K562 (cell line): ENCODE data around the gene ZBTB38. TPM values are rescaled to one million over a fixed set of nuclear protein-coding genes. Genes with fewer than 3 reads are reported as not detected.

Source experiments
- ATAC-seq: fragments of 200-7000 bp; cut with Tn5 transposase; 3 replicates; pipeline ENCODE4 v1.9.1; 2020; ENCODE audit warnings: moderate library complexity
- BruUV-seq: library from RNA; stranded (reverse); fragments of 400-500 nt; replicated peaks from 2 replicates; lab custom pipeline; 2021; lab: Mats Ljungman, UMichigan
- CTCF ChIA-PET: fragments of 300-600 bp; formaldehyde crosslinking; extraction: SDS; loops from one replicate; lab custom pipeline; 2021; ENCODE audit warnings: low intra/inter-chr PET ratio; lab: Yijun Ruan, JAX
- POLR2A ChIA-PET: fragments of 300-600, 350-650 bp; sonication (Branson Sonifier 250); formaldehyde crosslinking; extraction: SDS; loops from one replicate; lab custom pipeline; 2021; ENCODE audit warnings: antibody characterized with exemption, inconsistent platforms; lab: Yijun Ruan, JAX
- DNase-seq, 4 experiments: peaks; one replicate each; pipeline versions ENCODE4 v3.0.0 to v3.0.0-alpha.2; 2011 to 2018; ENCODE audit warnings: low spot score in 3 of 4, mixed read lengths in 3 of 4; ENCODE audit errors: extremely low read depth in 1 of 4
- FAIRE-seq: peaks from 2 replicates; lab custom pipeline; 2011; peaks lifted over from hg19 to GRCh38; lab: Jason Lieb, UNC
- H2AFZ ChIP-seq: 2 replicates; pipeline ENCODE4 v1.6.0; 2011; ENCODE audit warnings: low read depth, low read length, control low read depth, inconsistent platforms
- H3K27ac ChIP-seq: fragments of 200-600 bp; 3 replicates; pipeline ENCODE4 v1.8.0; 2011; ENCODE audit warnings: low read depth, mild to moderate bottlenecking, control low read depth, inconsistent platforms, low read length, moderate library complexity, mixed read lengths; ENCODE audit errors: extremely low read depth
- H3K27me3 ChIP-seq, 2 experiments: fragments of 300-600 bp in 1 of 2; 2 replicates in 1 of 2; 3 replicates in 1 of 2; pipeline versions ENCODE4 v1.6.0 to v1.8.0; 2011; ENCODE audit warnings: inconsistent platforms in 2 of 2, low read length in 2 of 2, mild to moderate bottlenecking in 1 of 2, mixed read lengths in 1 of 2, moderate library complexity in 1 of 2; ENCODE audit not compliant: control insufficient read depth in 2 of 2, insufficient read depth in 2 of 2
- H3K36me3 ChIP-seq: fragments of 300-600 bp; 3 replicates; pipeline ENCODE4 v1.8.0; 2011; ENCODE audit warnings: mild to moderate bottlenecking, low read length, inconsistent platforms; ENCODE audit not compliant: control insufficient read depth, insufficient read depth
- H3K4me1 ChIP-seq, 2 experiments: fragments of 200-600 bp in 1 of 2; replicated peaks in 1 of 2; 2 replicates in 1 of 2; 3 replicates in 1 of 2; pipeline versions ENCODE4 v1.5.1 to v1.8.0; 2011; ENCODE audit warnings: inconsistent platforms in 2 of 2, low read length in 2 of 2, mild to moderate bottlenecking in 1 of 2, mixed read lengths in 1 of 2, moderate library complexity in 1 of 2; ENCODE audit not compliant: control insufficient read depth in 2 of 2, insufficient read depth in 2 of 2
- H3K4me2 ChIP-seq: 2 replicates; pipeline ENCODE4 v1.6.1; 2011; ENCODE audit warnings: low read length, control low read depth, inconsistent platforms, mixed read lengths; ENCODE audit not compliant: insufficient read depth
- H3K4me3 ChIP-seq: fragments of 200-600 bp; sonication (generic), shearing (Covaris generic); 2 replicates; pipeline ENCODE4 v1.5.1; 2016; ENCODE audit warnings: control low read depth, inconsistent platforms
- H3K79me2 ChIP-seq: fragments of 200-600 bp; 3 replicates; pipeline ENCODE4 v1.8.0; 2011; ENCODE audit warnings: low read length, inconsistent platforms; ENCODE audit not compliant: control insufficient read depth, insufficient read depth
- H3K9ac ChIP-seq, 2 experiments: 2 replicates each; pipeline versions ENCODE4 v1.6.0 to v1.6.1; 2011; ENCODE audit warnings: low read depth in 2 of 2, low read length in 2 of 2, control low read depth in 1 of 2, inconsistent platforms in 1 of 2, mild to moderate bottlenecking in 1 of 2, mixed read lengths in 1 of 2; ENCODE audit not compliant: insufficient read depth in 1 of 2
- H3K9me1 ChIP-seq: one replicate; pipeline ENCODE4 v1.6.0; 2011; ENCODE audit warnings: inconsistent platforms, mild to moderate bottlenecking, low read length, moderate library complexity; ENCODE audit not compliant: control insufficient read depth, insufficient read depth
- H3K9me3 ChIP-seq: replicated peaks from 2 replicates; pipeline ENCODE4 v1.5.1; 2011; ENCODE audit warnings: low read depth, low read length, inconsistent platforms; ENCODE audit not compliant: control insufficient read depth, insufficient read depth
- H4K20me1 ChIP-seq: replicated peaks from 2 replicates; pipeline ENCODE4 v1.6.1; 2011; ENCODE audit warnings: low read length, inconsistent platforms, mixed read lengths; ENCODE audit not compliant: control insufficient read depth, insufficient read depth
- MCM5 ChIP-seq: fragments of 450-650 bp; IDR thresholded peaks from 2 replicates; pipeline ENCODE4 v1.6.1; 2016; ENCODE audit warnings: low read depth
- OTX1 ChIP-seq: fragments of 450-650 bp; formaldehyde crosslinking; IDR thresholded peaks from 2 replicates; pipeline ENCODE4 v1.4.0; 2022; ENCODE audit warnings: mild to moderate bottlenecking
- SMAD2 ChIP-seq: fragments of 150-350 bp; IDR thresholded peaks from 2 replicates; pipeline ENCODE4 v1.6.1; 2014; ENCODE audit warnings: low read depth, mild to moderate bottlenecking, low read length
- ZNF696 ChIP-seq: fragments of 250-450 bp; sonication (Bioruptor Pico); conservative IDR thresholded peaks from 2 replicates; pipeline ENCODE4 v1.4.0; 2020; ENCODE audit warnings: mild to moderate bottlenecking, moderate library complexity
- ZNF76 ChIP-seq: fragments of 250-450 bp; sonication (Bioruptor Pico); IDR thresholded peaks from 2 replicates; pipeline ENCODE4 v1.4.0; 2020; ENCODE audit warnings: mild to moderate bottlenecking, moderate library complexity, borderline replicate concordance
- WGBS: fragments of 100-300 bp; shearing (Covaris generic); methylation state at CpG from one replicate; pipeline ENCODE4 v1.1.6; 2016; ENCODE audit warnings: low coverage, mixed read lengths; ENCODE audit not compliant: insufficient coverage; ENCODE audit errors: missing lambda C conversion rate; 5-methylcytosine and 5-hydroxymethylcytosine counted together
- in situ Hi-C: fragments of 300-500 bp; cut with MboI; formaldehyde crosslinking; loops from 4 replicates; pipeline ENCODE4 v1.15.0; 2018; ENCODE audit warnings: inconsistent platforms, mixed read lengths
- intact Hi-C: fragments of 100-400 bp; cut with micrococcal nuclease; formaldehyde crosslinking; loops from 2 replicates; pipeline ENCODE4 v1.14.2; 2022
- polyA plus RNA-seq, 8 experiments: library from polyadenylated mRNA; depleted of rRNA in 4 of 8; stranded (reverse) in 5 of 8; unstranded in 3 of 8; fragments of >200 nt; fragmentation: Nextera tagmentation in 2 of 8; fragmentation: Illumina TruSeq in 1 of 8; extraction: Ambion mirVana in 2 of 8; extraction: Trizol in 1 of 8; gene quantifications; 2 replicates each; pipeline versions ENCODE4 v1.2.1 to v1.2.3, GENCODE V29; 2011 to 2014; ENCODE audit warnings: inconsistent platforms in 1 of 8, missing spikeins in 1 of 8
- total RNA-seq, 7 experiments: library from RNA; depleted of rRNA in 6 of 7; stranded (reverse); fragments of >200 nt in 6 of 7; fragmentation: Illumina TruSeq in 2 of 7; extraction: Trizol in 2 of 7; gene quantifications; 2 replicates each; pipeline versions ENCODE4 v1.2.1 to v1.2.3, GENCODE V29; 2011 to 2021; ENCODE audit warnings: low replicate concordance in 1 of 7
- TF ChIP-seq, protein P1 (sequence below): sonication (generic); formaldehyde crosslinking; IDR thresholded peaks from 2 replicates; pipeline ENCODE4 v1.4.0; 2020; ENCODE audit warnings: mild to moderate bottlenecking, missing genetic modification reagents
- TF ChIP-seq, protein P2 (sequence below): fragments of 250-450 bp; sonication (Bioruptor Pico); IDR thresholded peaks from 2 replicates; pipeline ENCODE4 v1.4.0; 2020; ENCODE audit warnings: mild to moderate bottlenecking, moderate library complexity, borderline replicate concordance
- TF ChIP-seq, protein P3 (sequence below): IDR thresholded peaks from 2 replicates; pipeline ENCODE4 v1.6.1; 2011; ENCODE audit warnings: borderline replicate concordance, low read depth, mild to moderate bottlenecking, moderate library complexity, low read length; ENCODE audit not compliant: insufficient read depth, poor library complexity, severe bottlenecking
- TF ChIP-seq, protein P4 (sequence below): sonication (generic); formaldehyde crosslinking; IDR thresholded peaks from 2 replicates; pipeline ENCODE4 v1.8.1; 2023; ENCODE audit warnings: mild to moderate bottlenecking, missing genetic modification reagents
- TF ChIP-seq, protein P5 (sequence below): fragments of 450-650 bp; IDR thresholded peaks from 2 replicates; pipeline ENCODE4 v1.6.1; 2016; ENCODE audit warnings: low read depth, mild to moderate bottlenecking, moderate library complexity

Gene ZBTB38
- total and polyA plus RNA-seq, 9 of the 15 experiments (the other 6 are each of a cell fraction or from before 2014, with no cell fraction given) = 12.1 to 39.4 (median 22.9) TPM

DNA sequence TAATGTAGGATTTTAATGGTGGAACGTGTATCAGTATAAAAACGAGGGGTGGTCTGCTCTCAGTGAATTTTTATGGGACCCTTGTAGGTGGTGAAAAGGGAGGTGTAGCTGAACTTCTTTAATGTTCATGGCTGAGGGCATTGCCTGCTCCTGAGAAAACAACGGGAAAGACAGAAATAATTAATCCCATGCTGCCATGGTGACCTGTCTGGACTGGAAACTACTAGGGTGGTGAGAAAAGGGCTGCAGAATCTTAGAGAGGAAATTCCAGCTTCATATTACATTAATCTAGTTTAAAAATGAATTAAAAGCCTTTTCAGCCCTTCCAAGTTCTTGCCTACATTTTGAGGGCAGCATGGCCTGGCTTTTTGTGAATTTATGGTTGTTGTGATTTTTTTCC lies 47.6 kb downstream of the ZBTB38 start:
- Histone ChIP-seq H3K9me1 (no peaks in the 10 kb centered on the region), H3K9ac (no peak overlapping the region), H3K9me3 (no peaks in the 10 kb centered on the region), H3K27me3 (no peaks in the 10 kb centered on the region), H2AFZ (no peak overlapping the region), H3K4me1 (peaks cover 0 to 10% of the 10 kb centered on the region in 2 experiments; a peak in 4 of 5 replicates), H3K4me2 (no peak overlapping the region), H3K27ac (no peak overlapping the region), H3K36me3 (peaks cover 33% of the 10 kb centered on the region; the same call in 2 of the 3 replicates), H3K79me2 (no peaks in the 10 kb centered on the region), H4K20me1 (no peaks in the 10 kb centered on the region), H3K4me3 (no peak overlapping the region)
- CTCF ChIA-PET = no interaction called here
- in situ Hi-C loops = no loop called here
- BruUV-seq = no TSS peak
- no peak for FAIRE-seq
- TF ChIP-seq MCM5 (no peak), ZNF76 (CRISPR knock-in tag) (no peak), OTX1 (no peak), ZNF696 (CRISPR knock-in tag) (no peak), SMAD2 (no peak)
- TF ChIP-seq, protein P1, sequence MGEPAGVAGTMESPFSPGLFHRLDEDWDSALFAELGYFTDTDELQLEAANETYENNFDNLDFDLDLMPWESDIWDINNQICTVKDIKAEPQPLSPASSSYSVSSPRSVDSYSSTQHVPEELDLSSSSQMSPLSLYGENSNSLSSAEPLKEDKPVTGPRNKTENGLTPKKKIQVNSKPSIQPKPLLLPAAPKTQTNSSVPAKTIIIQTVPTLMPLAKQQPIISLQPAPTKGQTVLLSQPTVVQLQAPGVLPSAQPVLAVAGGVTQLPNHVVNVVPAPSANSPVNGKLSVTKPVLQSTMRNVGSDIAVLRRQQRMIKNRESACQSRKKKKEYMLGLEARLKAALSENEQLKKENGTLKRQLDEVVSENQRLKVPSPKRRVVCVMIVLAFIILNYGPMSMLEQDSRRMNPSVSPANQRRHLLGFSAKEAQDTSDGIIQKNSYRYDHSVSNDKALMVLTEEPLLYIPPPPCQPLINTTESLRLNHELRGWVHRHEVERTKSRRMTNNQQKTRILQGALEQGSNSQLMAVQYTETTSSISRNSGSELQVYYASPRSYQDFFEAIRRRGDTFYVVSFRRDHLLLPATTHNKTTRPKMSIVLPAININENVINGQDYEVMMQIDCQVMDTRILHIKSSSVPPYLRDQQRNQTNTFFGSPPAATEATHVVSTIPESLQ = no peak
- TF ChIP-seq, protein P2, sequence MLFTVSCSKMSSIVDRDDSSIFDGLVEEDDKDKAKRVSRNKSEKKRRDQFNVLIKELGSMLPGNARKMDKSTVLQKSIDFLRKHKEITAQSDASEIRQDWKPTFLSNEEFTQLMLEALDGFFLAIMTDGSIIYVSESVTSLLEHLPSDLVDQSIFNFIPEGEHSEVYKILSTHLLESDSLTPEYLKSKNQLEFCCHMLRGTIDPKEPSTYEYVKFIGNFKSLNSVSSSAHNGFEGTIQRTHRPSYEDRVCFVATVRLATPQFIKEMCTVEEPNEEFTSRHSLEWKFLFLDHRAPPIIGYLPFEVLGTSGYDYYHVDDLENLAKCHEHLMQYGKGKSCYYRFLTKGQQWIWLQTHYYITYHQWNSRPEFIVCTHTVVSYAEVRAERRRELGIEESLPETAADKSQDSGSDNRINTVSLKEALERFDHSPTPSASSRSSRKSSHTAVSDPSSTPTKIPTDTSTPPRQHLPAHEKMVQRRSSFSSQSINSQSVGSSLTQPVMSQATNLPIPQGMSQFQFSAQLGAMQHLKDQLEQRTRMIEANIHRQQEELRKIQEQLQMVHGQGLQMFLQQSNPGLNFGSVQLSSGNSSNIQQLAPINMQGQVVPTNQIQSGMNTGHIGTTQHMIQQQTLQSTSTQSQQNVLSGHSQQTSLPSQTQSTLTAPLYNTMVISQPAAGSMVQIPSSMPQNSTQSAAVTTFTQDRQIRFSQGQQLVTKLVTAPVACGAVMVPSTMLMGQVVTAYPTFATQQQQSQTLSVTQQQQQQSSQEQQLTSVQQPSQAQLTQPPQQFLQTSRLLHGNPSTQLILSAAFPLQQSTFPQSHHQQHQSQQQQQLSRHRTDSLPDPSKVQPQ = no peak
- TF ChIP-seq, protein P3, sequence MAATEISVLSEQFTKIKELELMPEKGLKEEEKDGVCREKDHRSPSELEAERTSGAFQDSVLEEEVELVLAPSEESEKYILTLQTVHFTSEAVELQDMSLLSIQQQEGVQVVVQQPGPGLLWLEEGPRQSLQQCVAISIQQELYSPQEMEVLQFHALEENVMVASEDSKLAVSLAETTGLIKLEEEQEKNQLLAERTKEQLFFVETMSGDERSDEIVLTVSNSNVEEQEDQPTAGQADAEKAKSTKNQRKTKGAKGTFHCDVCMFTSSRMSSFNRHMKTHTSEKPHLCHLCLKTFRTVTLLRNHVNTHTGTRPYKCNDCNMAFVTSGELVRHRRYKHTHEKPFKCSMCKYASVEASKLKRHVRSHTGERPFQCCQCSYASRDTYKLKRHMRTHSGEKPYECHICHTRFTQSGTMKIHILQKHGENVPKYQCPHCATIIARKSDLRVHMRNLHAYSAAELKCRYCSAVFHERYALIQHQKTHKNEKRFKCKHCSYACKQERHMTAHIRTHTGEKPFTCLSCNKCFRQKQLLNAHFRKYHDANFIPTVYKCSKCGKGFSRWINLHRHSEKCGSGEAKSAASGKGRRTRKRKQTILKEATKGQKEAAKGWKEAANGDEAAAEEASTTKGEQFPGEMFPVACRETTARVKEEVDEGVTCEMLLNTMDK = no peak
- TF ChIP-seq, protein P4, sequence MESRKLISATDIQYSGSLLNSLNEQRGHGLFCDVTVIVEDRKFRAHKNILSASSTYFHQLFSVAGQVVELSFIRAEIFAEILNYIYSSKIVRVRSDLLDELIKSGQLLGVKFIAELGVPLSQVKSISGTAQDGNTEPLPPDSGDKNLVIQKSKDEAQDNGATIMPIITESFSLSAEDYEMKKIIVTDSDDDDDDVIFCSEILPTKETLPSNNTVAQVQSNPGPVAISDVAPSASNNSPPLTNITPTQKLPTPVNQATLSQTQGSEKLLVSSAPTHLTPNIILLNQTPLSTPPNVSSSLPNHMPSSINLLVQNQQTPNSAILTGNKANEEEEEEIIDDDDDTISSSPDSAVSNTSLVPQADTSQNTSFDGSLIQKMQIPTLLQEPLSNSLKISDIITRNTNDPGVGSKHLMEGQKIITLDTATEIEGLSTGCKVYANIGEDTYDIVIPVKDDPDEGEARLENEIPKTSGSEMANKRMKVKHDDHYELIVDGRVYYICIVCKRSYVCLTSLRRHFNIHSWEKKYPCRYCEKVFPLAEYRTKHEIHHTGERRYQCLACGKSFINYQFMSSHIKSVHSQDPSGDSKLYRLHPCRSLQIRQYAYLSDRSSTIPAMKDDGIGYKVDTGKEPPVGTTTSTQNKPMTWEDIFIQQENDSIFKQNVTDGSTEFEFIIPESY (CRISPR knock-in tag) = no peak
- TF ChIP-seq, protein P5, sequence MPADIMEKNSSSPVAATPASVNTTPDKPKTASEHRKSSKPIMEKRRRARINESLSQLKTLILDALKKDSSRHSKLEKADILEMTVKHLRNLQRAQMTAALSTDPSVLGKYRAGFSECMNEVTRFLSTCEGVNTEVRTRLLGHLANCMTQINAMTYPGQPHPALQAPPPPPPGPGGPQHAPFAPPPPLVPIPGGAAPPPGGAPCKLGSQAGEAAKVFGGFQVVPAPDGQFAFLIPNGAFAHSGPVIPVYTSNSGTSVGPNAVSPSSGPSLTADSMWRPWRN = no peak
- WGBS = 45% methylated on average over 3 of the region's 3 CpGs
- ATAC-seq = no peak
- DNase-seq = no peak
- intact Hi-C loops = no loop called here
- POLR2A ChIA-PET = interaction anchor here (0.7 to 1.9 kb wide), 2 partner anchors 9 to 11 kb away, joined by 4 to 5 read pairs; no protein-coding TSS in a partner anchor
